Measurements from ENCODE around the gene RHOC.

RHOC gene

GRCh38 chr1:112676543-112676942, 30.4 kb downstream of the RHOC start:
- no peak for DNase-seq

- no peak for DNase-seq
Measured at GRCh38 chr1:112675728-112676381, 31.1 kb downstream of the RHOC start.

- DNase-seq, result peak; percentile 15
Measured at GRCh38 chr1:112674986-112675727, 31.8 kb downstream of the RHOC start.

- peak; percentile 16 for DNase-seq
Measured at GRCh38 chr1:112674440-112674985, 32.4 kb downstream of the RHOC start, which contains the start of gene MOV10. MOV10 (plus strand) TSS chr1:112674659; CDS start chr1:112674913, 254 bp downstream.

- no peak for DNase-seq
Measured at GRCh38 chr1:112673592-112674439, 33.1 kb downstream of the RHOC start.

GRCh38 chr1:112672842-112673241, 34.1 kb downstream of the RHOC start:
- no peak for DNase-seq

GRCh38 chr1:112672009-112672408, 34.9 kb downstream of the RHOC start:
- no peak for DNase-seq

- no peak for DNase-seq
Measured at GRCh38 chr1:112666946-112667345, 40.0 kb downstream of the RHOC start.

GRCh38 chr1:112665857-112666256, 41.1 kb downstream of the RHOC start:
- DNase-seq, result no peak

GRCh38 chr1:112651205-112651604, 55.7 kb downstream of the RHOC start:
- DNase-seq, result no peak
